ENCODE measurements around the gene MRGPRG.
A peak's percentile ranks its signal among the peaks of the same experiment; 100 is the strongest.

MRGPRG gene

GRCh38 chr11:3205261-3206155 lies 13.1 kb downstream of the MRGPRG start:
- Histone ChIP-seq H3K27me3 (ENCODE audit: insufficient read depth, low read length, poor library complexity) (no peaks in the 10 kb centered on the region), H3K4me3 (ENCODE audit: low read depth in 1 of 2, low read length in 2 of 2) (no peak overlapping the region), H3K79me2 (ENCODE audit: insufficient read depth, low read length) (no peaks in the 10 kb centered on the region), H3K36me3 (ENCODE audit: insufficient read depth, low read length) (no peaks in the 10 kb centered on the region), H3K9me3 (ENCODE audit: insufficient read depth, low read length, severe bottlenecking) (peaks cover under 1% of the 10 kb centered on the region), H3K9ac (ENCODE audit: low read depth, low read length) (no peak overlapping the region), H3K4me2 (ENCODE audit: insufficient read depth, low read length) (no peak overlapping the region), H3K4me1 (ENCODE audit: insufficient read depth, low read length) (peaks cover 36% of the 10 kb centered on the region), H4K20me1 (ENCODE audit: insufficient read depth, low read length) (no peaks in the 10 kb centered on the region), H3K27ac (ENCODE audit: low read length) (no peak overlapping the region), H2AFZ (ENCODE audit: low read depth, low read length) (no peak overlapping the region)
- DNase-seq (no peak), ATAC-seq (ENCODE audit: insufficient read depth, low read depth) (no peak)
- TF ChIP-seq EZH2 (IDR thresholded peaks at IDR 0.05; ENCODE audit: borderline replicate concordance, low read depth, low read length, severe bottlenecking) = no peak
- TF ChIP-seq CTCF (IDR thresholded peaks at IDR 0.05; ENCODE audit: borderline replicate concordance, extremely low read depth, low read length, poor library complexity, severe bottlenecking) = no peak

DNA sequence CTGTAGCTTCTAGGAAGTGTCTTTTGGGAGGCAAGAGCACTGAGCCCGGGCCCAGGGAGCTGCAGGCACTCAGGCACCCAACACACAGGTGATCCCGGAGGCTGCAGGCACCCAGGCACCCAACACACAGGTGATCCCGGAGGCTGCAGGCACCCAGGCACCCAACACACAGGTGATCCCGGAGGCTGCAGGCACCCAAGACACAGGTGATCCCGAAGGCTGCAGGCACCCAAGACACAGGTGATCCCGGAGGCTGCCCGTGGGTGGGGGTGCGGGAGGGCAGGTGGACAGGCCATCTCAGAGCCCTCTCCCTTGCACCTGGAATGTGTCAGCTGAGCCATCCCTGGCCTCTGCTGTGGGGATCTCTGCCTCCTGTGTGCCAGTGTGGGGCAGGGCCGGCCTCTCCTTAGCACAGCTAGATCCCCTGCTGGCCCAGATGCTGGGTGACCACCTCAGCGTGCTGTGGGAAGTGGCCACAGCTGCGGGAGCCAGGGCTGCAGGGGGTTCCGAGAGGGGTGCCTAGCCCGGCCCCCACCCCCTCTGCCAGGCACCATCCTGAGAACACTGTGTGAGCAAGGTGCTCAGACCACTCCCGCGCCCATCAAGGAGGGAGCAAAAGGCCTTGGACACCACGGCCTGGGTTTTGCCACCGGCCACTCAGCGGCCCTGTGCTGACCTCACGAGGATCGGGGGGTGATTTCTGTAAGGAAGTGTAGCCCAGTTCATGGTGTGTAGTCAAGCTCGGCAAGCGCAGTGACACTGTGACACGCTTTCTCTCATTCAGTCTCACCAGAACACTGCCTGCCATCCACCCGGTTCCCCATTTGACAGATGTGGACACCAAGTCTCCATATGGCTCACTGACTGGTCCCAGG lies 14.2 kb downstream of the MRGPRG start:
- Histone ChIP-seq H4K20me1 (ENCODE audit: insufficient read depth, low read length) (no peaks in the 10 kb centered on the region), H3K36me3 (ENCODE audit: insufficient read depth, low read length) (no peaks in the 10 kb centered on the region), H3K27ac (ENCODE audit: low read length) (no peak overlapping the region; the same call in 1 of the 2 replicates), H3K9ac (ENCODE audit: low read depth, low read length) (no peak overlapping the region), H3K4me2 (ENCODE audit: insufficient read depth, low read length) (no peak overlapping the region), H3K9me3 (ENCODE audit: insufficient read depth, low read length, severe bottlenecking) (no peaks in the 10 kb centered on the region), H3K27me3 (ENCODE audit: insufficient read depth, low read length, poor library complexity) (no peaks in the 10 kb centered on the region), H3K4me3 (ENCODE audit: low read depth in 1 of 2, low read length in 2 of 2) (no peak overlapping the region), H3K4me1 (ENCODE audit: insufficient read depth, low read length) (peaks cover 40% of the 10 kb centered on the region), H3K79me2 (ENCODE audit: insufficient read depth, low read length) (no peaks in the 10 kb centered on the region), H2AFZ (ENCODE audit: low read depth, low read length) (no peak overlapping the region)
- TF ChIP-seq CTCF (IDR thresholded peaks at IDR 0.05; ENCODE audit: borderline replicate concordance, extremely low read depth, low read length, poor library complexity, severe bottlenecking) = no peak
- no peak for TF ChIP-seq EZH2 (IDR thresholded peaks at IDR 0.05; ENCODE audit: borderline replicate concordance, low read depth, low read length, severe bottlenecking)
- DNase-seq (no peak), ATAC-seq (ENCODE audit: insufficient read depth, low read depth) (no peak)

- ATAC-seq (ENCODE audit: insufficient read depth, low read depth) = peak; percentile 18
- no peaks in the 10 kb centered on the region for H3K79me2 ChIP-seq (ENCODE audit: insufficient read depth, low read length)
- no peak for DNase-seq
- no peaks in the 10 kb centered on the region for H3K9me3 ChIP-seq (ENCODE audit: insufficient read depth, low read length, severe bottlenecking)
- peaks cover 33% of the 10 kb centered on the region for H3K4me1 ChIP-seq (ENCODE audit: insufficient read depth, low read length)
- no peak for TF ChIP-seq EZH2 (IDR thresholded peaks at IDR 0.05; ENCODE audit: borderline replicate concordance, low read depth, low read length, severe bottlenecking)
- no peak for TF ChIP-seq CTCF (IDR thresholded peaks at IDR 0.05; ENCODE audit: borderline replicate concordance, extremely low read depth, low read length, poor library complexity, severe bottlenecking)
- H3K9ac ChIP-seq (ENCODE audit: low read depth, low read length) = no peak overlapping the region
- no peaks in the 10 kb centered on the region for H4K20me1 ChIP-seq (ENCODE audit: insufficient read depth, low read length)
- H3K27ac ChIP-seq (ENCODE audit: low read length) = peak overlapping the region; percentile 73; the same call in 1 of the 2 replicates
- H3K36me3 ChIP-seq (ENCODE audit: insufficient read depth, low read length) = no peaks in the 10 kb centered on the region
- no peak overlapping the region for H3K4me2 ChIP-seq (ENCODE audit: insufficient read depth, low read length)
- no peak overlapping the region for H2AFZ ChIP-seq (ENCODE audit: low read depth, low read length)
- H3K27me3 ChIP-seq (ENCODE audit: insufficient read depth, low read length, poor library complexity) = no peaks in the 10 kb centered on the region
- H3K4me3 ChIP-seq (ENCODE audit: low read depth in 1 of 2, low read length in 2 of 2) = no peak overlapping the region
Measured at GRCh38 chr11:3203221-3204043, 15.2 kb downstream of the MRGPRG start.
